Activated CD4-positive, CD25-positive, alpha-beta regulatory T cell treated with anti-CD3 and anti-CD28 coated beads, Interleukin-2, amount 50 U/mL, for 16 hours (primary cell): ENCODE measurements around the gene DBT.
"Not testable (repeated sequence)": the region's sequence is repeated elsewhere in the genome, so short reads cannot be mapped to it uniquely, and the experiment has no call there.

ENCODE experiments used
- DNase-seq: peaks from one replicate; pipeline ENCODE4 v3.0.0-alpha.2; 2020; ENCODE audit warnings: low read depth, low spot score

The DBT gene

GRCh38 chr1:100249537-100250257 is at the start of gene DBT:
DBT (minus strand) TSS chr1:100249834; CDS start chr1:100249820, 14 bp downstream.
- peak; percentile 85 for DNase-seq

GRCh38 chr1:100298512-100298911 is 48.9 kb upstream of the DBT start:
- DNase-seq = no peak

GRCh38 chr1:100296997-100297396 is 47.4 kb upstream of the DBT start:
- not testable (repeated sequence) for DNase-seq

GRCh38 chr1:100296140-100296539 is 46.5 kb upstream of the DBT start:
- DNase-seq = no peak

GRCh38 chr1:100292711-100293110 is 43.1 kb upstream of the DBT start:
- no peak for DNase-seq

- DNase-seq = no peak
Measured at GRCh38 chr1:100290291-100290690, 40.7 kb upstream of the DBT start.

- DNase-seq = no peak
Measured at GRCh38 chr1:100287162-100287561, 37.5 kb upstream of the DBT start.

- DNase-seq = no peak
Measured at GRCh38 chr1:100284591-100284990, 35.0 kb upstream of the DBT start.

- DNase-seq = no peak
Measured at GRCh38 chr1:100279954-100280682, 30.5 kb upstream of the DBT start.

- no peak for DNase-seq
Measured at GRCh38 chr1:100279358-100279923, 29.8 kb upstream of the DBT start.

- no peak for DNase-seq
Measured at GRCh38 chr1:100277866-100278265, 28.2 kb upstream of the DBT start.

GRCh38 chr1:100268202-100268601 is 18.6 kb upstream of the DBT start:
- no peak for DNase-seq

- DNase-seq = no peak
Measured at GRCh38 chr1:100267284-100267683, 17.6 kb upstream of the DBT start.

GRCh38 chr1:100266741-100267140 is 17.1 kb upstream of the DBT start:
- DNase-seq = no peak

- peak; percentile 92 for DNase-seq
Measured at GRCh38 chr1:100265931-100266740, 16.5 kb upstream of the DBT start, which contains the start of gene RTCA. RTCA (plus strand) TSS chr1:100266216; CDS start chr1:100266376, 160 bp downstream.

GRCh38 chr1:100265562-100265930 is 15.9 kb upstream of the DBT start:
- no peak for DNase-seq

- DNase-seq = not testable (repeated sequence)
Measured at GRCh38 chr1:100264081-100264480, 14.4 kb upstream of the DBT start.

- no peak for DNase-seq
Measured at GRCh38 chr1:100261686-100262085, 12.1 kb upstream of the DBT start.

- not testable (repeated sequence) for DNase-seq
Measured at GRCh38 chr1:100258427-100258826, 8.8 kb upstream of the DBT start.

- not testable (repeated sequence) for DNase-seq
Measured at GRCh38 chr1:100256273-100256672, 6.6 kb upstream of the DBT start.

- no peak for DNase-seq
Measured at GRCh38 chr1:100253552-100253951, 3.9 kb upstream of the DBT start.

- no peak for DNase-seq
Measured at GRCh38 chr1:100252901-100253300, 3.3 kb upstream of the DBT start.
